ENCODE measurements around the gene DIP2C.

The DIP2C gene

GRCh38 chr10:398954-399353, 290.5 kb downstream of the DIP2C start:
- no peak for TF ChIP-seq CTCF (IDR thresholded peaks at IDR 0.05)

- TF ChIP-seq CTCF (IDR thresholded peaks at IDR 0.05) = no peak
Measured at GRCh38 chr10:397321-398068, 292.0 kb downstream of the DIP2C start.

GRCh38 chr10:396535-397220, 292.8 kb downstream of the DIP2C start:
- no peak for TF ChIP-seq CTCF (IDR thresholded peaks at IDR 0.05)

- no peak for TF ChIP-seq CTCF (IDR thresholded peaks at IDR 0.05)
Measured at GRCh38 chr10:396107-396506, 293.4 kb downstream of the DIP2C start.

- no peak for TF ChIP-seq CTCF (IDR thresholded peaks at IDR 0.05)
Measured at GRCh38 chr10:395665-396064, 293.8 kb downstream of the DIP2C start.

- TF ChIP-seq CTCF (IDR thresholded peaks at IDR 0.05) = no peak
Measured at GRCh38 chr10:393787-394438, 295.6 kb downstream of the DIP2C start.

- TF ChIP-seq CTCF (IDR thresholded peaks at IDR 0.05) = no peak
Measured at GRCh38 chr10:393106-393745, 296.2 kb downstream of the DIP2C start.

All from LNCAP (cell line).